GM18505 (cell line): Measurements from ENCODE around the gene NOS1.
"Not testable (repeated sequence)": the region's sequence is repeated elsewhere in the genome, so short reads cannot be mapped to it uniquely, and the experiment has no call there.

Source experiments
- ATAC-seq: cut with Tn5 transposase; IDR thresholded peaks from one replicate; pipeline ENCODE4 v1.9.1; 2021; ENCODE audit not compliant: unreplicated experiment
- POLR2A ChIP-seq: IDR thresholded peaks from 4 replicates; pipeline ENCODE4 v1.6.1; 2011; ENCODE audit warnings: borderline replicate concordance; ENCODE audit not compliant: insufficient read depth, insufficient read length; ENCODE audit errors: extremely low read depth

Gene NOS1

DNA sequence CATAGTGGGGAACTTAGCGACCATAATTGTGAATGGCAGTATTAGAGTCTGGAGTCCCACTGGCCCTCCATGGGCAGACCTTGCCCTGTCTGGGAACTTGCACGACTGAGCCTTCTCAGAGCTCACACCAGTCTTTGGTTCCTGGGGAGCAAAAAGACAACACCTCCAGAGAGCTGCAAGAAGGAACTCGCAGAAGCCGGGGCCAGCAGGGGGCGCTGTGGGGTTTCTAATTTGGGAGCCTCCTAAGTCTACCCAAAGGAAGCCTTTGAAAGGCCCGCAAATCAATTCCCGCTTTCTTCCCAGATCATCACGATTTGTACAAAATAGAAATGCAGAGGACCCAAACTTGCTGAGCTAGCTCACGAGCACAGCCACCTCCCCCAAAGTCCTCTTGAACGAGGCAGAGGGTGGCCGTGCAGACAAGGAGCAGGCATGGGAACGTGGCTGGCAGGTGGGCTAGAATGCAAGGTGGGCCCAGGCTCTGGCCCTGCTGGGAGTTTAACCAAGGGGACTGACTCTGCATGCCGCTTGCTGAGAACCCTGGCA, 124.9 kb downstream of the NOS1 start:
- no peak for ATAC-seq
- TF ChIP-seq POLR2A = no peak

DNA sequence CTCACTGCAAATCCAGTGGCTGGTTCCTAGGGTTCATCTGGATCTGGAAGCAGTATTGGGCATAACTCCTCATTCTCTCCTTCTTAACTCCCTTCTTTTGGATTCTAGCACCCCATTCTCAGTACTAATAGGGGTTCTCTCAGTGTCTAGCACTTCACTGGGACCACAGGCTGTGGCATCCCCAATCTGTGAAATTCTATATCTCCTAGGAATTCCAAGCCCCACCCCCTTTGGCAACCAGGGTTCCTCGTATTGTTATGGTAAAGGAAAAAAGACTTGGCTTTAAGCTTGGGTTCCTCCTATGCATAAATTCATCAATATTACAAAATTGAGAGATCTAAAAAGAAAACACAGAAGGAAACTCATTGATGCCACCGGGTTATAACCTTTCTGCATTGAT, 126.2 kb downstream of the NOS1 start:
- no peak for ATAC-seq

DNA sequence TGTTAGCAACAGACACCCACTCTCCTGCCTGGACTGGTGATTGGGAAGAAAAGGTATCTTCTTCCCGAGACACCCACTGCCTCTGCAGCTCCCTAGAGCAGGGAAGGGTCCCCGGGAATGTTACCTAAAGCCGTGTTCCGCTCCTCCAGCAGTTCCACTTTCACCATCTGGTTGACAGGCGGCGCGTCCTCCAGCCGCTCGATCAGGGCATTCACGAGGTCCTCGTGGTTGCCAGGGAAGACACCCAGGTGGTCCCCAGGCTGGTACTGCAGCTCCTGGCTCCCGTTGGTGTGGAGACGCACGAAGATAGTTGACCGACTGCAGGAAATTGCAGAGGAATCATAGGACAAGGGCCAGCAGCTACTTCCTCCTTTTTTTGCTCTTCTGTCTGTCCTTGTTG, 127.0 kb downstream of the NOS1 start:
- no peak for TF ChIP-seq POLR2A
- no peak for ATAC-seq

More for the DNA sequence above, 126.2 kb downstream of the NOS1 start:
- TF ChIP-seq POLR2A = no peak

DNA sequence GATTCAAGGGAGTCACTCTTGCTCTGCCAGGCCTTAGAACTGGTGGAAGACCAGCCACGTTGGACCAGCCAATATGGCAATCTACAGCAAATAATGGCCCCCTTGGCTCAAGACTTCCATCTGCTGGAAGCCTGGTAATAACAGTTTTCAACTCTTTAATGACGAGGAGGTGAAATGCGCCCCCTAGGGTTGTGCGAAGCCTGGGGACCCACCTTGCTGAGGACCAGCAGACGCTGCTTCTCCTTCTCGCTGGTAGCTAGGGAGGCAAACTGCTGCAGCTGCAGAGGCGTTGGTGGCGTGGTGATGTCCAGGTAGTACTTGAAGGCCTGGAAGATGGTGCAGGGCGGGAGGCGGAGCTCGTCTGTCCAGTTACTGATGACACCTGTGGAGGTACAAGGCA, 129.7 kb downstream of the NOS1 start:
- no peak for ATAC-seq
- no peak for TF ChIP-seq POLR2A

DNA sequence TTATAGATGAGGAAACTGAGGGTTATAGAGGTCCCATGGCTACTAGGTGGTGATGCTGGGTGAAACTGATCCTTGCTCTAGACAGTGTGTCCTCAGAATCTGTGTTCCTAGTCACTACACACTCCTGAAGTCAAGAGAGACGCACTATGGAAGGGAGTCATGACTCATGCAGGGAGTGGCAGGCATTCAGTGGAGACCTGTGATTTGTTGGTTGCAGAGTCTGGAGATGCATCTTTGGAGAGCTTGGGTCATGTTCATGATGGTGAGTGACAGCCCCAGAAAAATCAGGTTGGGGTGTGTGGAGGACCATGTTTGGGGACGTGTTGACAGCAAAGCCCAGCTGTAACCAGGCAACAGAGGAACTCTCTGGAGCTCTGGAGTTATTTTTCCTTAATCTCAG, 133.2 kb downstream of the NOS1 start:
- TF ChIP-seq POLR2A = no peak
- no peak for ATAC-seq

DNA sequence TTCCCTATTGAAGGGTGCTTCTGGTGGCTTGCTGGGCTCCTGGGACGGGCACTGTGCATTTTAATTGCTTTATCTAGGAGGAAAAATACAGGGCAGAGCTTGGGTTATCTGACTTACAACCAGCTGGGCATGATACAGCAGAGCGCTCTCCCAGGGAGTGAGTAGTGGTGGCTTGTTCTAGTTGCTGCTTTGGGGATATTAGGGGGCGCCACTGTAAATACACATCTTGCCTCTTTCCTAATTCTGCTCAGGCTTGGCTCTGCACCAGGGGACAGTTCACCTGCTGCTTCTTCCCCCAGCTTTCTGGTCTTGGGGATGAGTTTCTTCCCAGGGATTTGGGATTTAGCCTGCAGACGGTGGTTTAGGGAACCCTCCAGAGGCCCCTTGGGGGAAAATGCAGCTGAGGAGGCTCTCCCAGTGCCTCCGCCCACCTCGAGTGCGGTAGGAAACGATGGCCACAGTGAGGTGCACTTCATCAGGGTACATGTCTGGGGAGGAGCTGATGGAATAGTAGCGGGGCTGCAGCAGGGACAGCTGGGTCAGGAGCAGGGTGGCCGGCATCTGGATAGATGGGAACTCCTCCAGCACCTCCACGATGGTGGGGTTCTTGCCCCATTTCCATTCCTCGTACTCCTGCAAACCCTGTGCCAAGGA, 134.3 kb downstream of the NOS1 start:
- ATAC-seq = no peak
- no peak for TF ChIP-seq POLR2A

DNA sequence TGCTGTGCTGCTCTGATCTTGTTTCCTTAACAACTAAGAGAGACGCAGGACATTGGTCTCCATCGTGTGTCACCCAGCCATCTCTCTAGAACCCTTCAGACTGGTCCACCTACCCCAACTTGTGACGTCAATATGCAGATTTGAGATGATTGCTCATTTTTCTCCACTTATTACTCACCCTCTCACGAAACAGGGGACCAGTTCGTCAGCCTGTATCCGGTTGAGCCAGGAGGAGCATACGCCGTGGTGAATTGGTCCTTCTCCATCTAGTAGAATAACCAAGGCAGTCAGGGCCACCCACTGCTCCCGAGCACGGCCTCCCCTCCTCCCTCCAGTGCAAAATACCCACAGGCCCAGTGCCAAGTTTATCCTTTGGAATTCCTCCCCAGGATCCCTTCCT, 134.9 kb downstream of the NOS1 start:
- no peak for TF ChIP-seq POLR2A

DNA sequence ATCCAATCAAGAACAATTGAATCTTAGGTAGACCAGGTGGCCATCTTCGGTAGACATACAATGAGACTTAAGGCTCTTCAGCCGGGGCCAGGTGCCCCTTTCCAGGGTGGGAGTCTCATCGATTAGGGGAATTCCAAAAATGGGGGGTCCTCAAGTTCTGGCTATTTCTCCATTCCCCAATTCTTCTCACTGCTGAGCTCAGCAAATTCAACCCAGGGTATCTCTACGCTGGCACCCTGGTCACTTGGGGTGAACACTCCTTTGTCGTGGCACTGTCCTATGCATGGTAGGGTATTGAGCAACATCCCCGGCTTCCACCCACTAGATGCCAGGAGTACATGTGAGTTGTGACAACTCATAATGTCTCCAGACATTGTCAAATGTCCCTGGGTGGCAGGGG, 136.2 kb downstream of the NOS1 start:
- TF ChIP-seq POLR2A = no peak

More for the DNA sequence above, 134.9 kb downstream of the NOS1 start:
- ATAC-seq = no peak

DNA sequence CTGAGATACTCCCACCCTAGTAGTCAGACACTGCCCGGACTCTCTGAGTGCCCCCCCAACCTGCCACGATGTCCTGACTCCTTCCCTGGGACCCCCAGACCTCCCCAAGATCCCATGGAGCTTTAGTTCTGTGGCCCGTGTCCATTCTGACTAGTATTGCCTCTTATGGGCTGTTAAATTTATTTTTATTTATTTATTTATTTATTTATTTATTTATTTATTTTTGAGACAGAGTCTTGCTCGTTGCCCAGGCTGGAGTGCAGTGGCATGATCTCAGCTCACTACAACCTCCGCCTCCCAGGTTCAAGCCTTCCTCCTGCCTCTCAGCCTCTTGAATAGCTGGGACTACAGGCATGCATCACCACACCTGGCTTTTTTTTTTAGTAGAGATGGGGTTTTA, 140.5 kb downstream of the NOS1 start:
- ATAC-seq = not testable (repeated sequence)

More for the DNA sequence above, 136.2 kb downstream of the NOS1 start:
- ATAC-seq = no peak

DNA sequence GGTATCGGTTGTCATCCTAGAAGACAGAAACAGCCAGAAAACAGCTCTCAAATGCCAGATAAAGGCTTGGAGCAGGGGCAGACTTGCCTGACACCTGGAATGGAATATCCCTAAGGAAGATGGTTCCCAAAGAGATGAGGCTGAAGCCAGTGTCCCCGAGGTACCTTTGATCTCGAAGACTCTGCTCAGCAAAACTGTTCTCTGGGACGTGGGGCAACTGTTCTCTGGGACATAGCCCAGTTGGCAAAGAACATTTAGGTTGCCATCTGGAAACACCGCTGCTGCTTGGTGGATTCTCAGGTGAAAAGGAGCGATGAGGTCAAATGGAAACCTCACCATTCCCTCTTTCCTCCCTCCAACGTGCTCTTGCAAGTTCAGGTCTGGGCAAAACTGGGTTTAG, 143.3 kb downstream of the NOS1 start:
- TF ChIP-seq POLR2A = no peak
- no peak for ATAC-seq

DNA sequence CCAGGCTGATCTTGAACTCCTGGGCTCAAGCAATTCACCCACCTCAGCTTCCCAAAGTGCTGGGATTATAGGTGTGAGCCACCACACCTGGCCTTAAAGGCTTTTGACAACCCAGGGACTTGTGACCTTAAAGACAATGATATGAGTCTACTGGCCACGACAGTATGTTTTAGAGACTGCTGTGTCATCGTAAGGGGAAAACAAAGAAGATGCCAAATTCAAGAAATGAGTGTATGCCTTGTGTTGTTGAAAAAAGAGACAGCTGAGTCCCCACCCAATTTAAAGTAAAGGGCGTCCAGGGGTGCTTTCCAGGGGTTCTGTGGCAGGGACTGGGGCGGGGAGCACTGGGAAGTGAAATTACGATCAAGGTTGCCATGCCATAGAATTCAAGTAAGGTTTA, 144.7 kb downstream of the NOS1 start:
- no peak for TF ChIP-seq POLR2A
- no peak for ATAC-seq

DNA sequence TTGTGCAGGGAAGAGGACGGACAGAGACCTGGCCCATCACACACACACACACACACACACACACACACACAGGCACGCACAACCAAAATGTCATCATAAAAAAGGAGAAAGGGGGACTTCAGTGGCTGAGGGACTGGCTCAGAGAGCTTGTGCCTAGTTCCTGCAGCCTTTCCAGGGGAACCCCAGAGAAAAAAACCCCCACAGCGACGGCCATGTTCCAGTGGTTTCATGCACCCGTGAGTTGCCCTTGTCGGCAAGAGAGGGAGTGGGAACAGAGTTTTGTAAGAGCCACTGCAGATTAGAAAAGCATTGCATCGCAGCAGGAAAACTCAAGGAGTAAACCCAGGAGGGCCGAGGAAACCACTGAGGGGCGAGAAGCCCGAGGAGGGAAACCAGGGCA, 146.6 kb downstream of the NOS1 start:
- TF ChIP-seq POLR2A = no peak
- no peak for ATAC-seq

DNA sequence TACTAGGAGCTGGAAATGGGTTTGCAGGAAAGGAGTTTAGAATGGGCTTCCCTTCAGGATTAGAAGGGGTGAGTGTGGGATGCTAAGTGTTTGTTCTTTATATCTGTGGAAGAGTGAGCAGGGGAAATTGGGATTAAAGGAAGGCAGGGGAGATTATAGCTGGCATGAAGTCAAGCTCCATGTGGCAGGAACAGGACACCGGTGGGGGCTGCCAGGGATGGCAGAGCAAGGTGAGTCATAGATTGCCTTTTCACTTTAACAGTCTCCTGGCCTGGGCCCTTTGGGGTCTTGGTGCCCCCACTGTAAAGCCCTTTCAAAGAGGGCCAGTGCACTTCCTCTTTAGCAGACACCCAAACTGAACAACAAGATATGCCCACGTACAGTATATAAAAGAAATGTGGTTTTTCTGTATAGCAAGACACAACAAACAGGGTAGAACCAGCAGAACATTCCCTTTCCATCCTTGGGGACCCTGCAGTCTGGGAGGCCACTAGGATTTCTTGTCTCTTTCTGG, 148.1 kb downstream of the NOS1 start:
- TF ChIP-seq POLR2A = no peak
- ATAC-seq = no peak

DNA sequence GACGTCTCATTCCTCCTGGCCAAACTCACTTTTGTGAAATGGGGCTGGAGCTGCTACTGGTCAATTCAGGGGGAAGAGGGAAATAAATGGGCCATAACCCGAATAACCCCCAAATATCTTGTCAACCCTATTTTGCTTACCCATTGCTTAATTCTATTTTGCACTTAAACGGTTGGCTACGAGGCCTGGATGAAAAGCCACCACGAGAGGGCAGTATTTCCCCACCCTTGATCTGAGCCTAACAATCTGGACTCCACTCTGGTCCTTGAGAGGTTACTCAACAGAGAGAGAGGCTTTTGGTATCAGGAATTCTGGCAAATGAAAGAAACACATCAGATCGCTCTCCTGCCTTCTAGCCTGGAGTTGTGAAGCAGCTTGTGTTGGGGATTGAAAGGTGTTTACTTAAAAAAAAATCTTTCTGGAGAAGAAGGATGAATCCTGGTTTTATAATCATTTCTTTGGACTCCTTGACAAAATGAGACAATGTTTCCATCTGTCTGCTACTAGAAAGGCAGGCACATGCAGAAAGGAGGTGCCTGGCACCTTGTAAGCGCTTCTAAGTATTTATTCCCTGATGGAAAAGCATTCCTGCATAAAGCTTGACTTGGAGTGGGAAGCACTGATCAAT, 148.7 kb downstream of the NOS1 start:
- no peak for TF ChIP-seq POLR2A
- ATAC-seq = no peak
